K562 (cell line): ENCODE measurements around the gene ST3GAL3. TPM values are rescaled to one million over a fixed set of nuclear protein-coding genes. Genes with fewer than 3 reads are reported as not detected.

Experiments used
- ELF2 ChIP-seq: fragments of 250-450 bp; sonication (Bioruptor Pico); IDR thresholded peaks from 2 replicates; pipeline ENCODE4 v1.5.0; 2021; ENCODE audit warnings: mild to moderate bottlenecking
- NR1H2 ChIP-seq: sonication (generic); formaldehyde crosslinking; IDR thresholded peaks from 2 replicates; pipeline ENCODE4 v1.4.0; 2020; ENCODE audit warnings: mild to moderate bottlenecking, missing genetic modification reagents
- ZBTB17 ChIP-seq: fragments of 450-650 bp; formaldehyde crosslinking; IDR thresholded peaks from 2 replicates; pipeline ENCODE4 v1.4.0; 2020; ENCODE audit warnings: mild to moderate bottlenecking
- ZBTB40 ChIP-seq, 2 experiments: fragments of 450-650 bp in 1 of 2; sonication (generic) in 1 of 2; formaldehyde crosslinking in 1 of 2; IDR thresholded peaks; 2 replicates each; pipeline versions ENCODE4 v1.7.1 to v1.9.0; 2016 to 2022; ENCODE audit warnings: inconsistent platforms in 1 of 2, mild to moderate bottlenecking in 1 of 2, missing genetic modification reagents in 1 of 2
- ZNF121 ChIP-seq: sonication (generic); formaldehyde crosslinking; conservative IDR thresholded peaks from 2 replicates; pipeline ENCODE4 v1.8.0; 2022; ENCODE audit warnings: missing genetic modification reagents
- polyA plus RNA-seq, 8 experiments: library from polyadenylated mRNA; depleted of rRNA in 4 of 8; stranded (reverse) in 5 of 8; unstranded in 3 of 8; fragments of >200 nt; fragmentation: Nextera tagmentation in 2 of 8; fragmentation: Illumina TruSeq in 1 of 8; extraction: Ambion mirVana in 2 of 8; extraction: Trizol in 1 of 8; gene quantifications; 2 replicates each; pipeline versions ENCODE4 v1.2.1 to v1.2.3, GENCODE V29; 2011 to 2014; ENCODE audit warnings: inconsistent platforms in 1 of 8, missing spikeins in 1 of 8
- total RNA-seq, 7 experiments: library from RNA; depleted of rRNA in 6 of 7; stranded (reverse); fragments of >200 nt in 6 of 7; fragmentation: Illumina TruSeq in 2 of 7; extraction: Trizol in 2 of 7; gene quantifications; 2 replicates each; pipeline versions ENCODE4 v1.2.1 to v1.2.3, GENCODE V29; 2011 to 2021; ENCODE audit warnings: low replicate concordance in 1 of 7

Gene ST3GAL3
- total and polyA plus RNA-seq, 9 of the 15 experiments (the other 6 are each of a cell fraction or from before 2014, with no cell fraction given) = 1.2 to 18.9 (median 11.0) TPM

DNA sequence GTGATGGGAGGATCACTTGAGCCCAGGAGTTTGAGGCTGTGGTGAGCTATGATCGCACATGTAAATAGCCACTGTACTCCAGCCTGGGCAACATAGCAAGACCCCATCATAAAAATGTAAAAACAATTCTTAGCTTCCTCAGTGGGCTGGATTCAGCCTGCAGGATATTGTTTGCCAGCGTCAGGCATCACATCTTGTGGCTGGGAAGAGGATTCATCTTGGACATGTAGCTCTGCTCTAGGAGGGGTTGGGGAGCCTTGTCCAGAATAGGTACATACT, 19.3 kb upstream of the ST3GAL3 start (continued):
- TF ChIP-seq ZBTB40 (IDR thresholded peaks at IDR 0.05) (no peak), ZBTB40 (CRISPR knock-in tag; IDR thresholded peaks at IDR 0.05) (no peak), NR1H2 (CRISPR knock-in tag) (no peak), ZBTB17 (no peak), ELF2 (CRISPR knock-in tag) (no peak), ZNF121 (CRISPR knock-in tag) (peak; percentile 58; the same call in 1 of the 2 replicates)
- TF ChIP-seq, all 486 proteins: peak for 2
